Measurements from ENCODE around the gene ERVW-1.
A peak's percentile ranks its signal among the peaks of the same experiment; 100 is the strongest.

The ERVW-1 gene

DNA sequence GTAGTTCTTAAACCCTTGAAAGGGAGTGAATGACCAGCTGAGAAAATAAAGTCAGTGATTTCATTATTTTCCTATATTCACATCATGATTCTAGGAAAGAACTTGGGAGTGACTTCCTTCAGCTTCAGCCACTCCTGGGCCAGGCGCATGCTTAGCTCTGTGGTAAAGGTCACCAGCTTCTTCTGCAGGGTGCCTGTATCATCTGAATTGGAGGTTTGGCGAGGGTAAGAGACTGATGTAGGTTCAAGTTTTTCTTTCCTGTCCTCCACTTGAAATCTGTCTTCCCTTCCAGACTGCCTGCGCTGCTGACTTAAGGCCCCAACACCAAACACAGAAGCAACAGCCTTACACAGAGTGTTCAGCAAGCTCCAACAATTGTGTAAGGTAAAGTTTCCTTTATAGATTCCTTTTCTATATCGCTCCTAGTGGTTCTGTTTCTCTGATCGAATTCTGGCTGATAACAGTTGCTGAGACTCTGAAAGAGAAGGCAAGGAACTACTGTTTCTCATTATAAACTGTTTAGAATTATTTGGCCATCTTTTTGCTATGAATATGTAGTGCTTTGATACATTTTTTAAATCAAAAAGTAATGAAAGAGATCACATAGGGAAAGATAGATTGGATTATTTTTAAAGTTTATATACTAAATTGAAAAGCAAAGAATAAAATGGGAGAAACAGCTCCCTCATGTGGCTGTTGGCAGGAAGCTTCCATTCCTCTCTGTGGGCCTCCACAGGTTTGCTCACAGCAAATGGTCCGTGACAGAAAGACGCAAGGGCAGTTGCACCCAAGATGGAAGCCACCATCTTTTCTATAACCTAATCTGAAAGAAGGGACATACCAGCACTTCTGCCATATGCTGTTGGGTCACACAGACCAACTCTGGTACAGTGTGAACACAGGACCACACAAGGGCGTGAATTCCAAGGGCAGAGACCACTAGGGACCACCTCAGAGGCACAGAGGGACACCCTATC, 16.4 kb downstream of the ERVW-1 start (continued):
- TF ChIP-seq, protein P1, sequence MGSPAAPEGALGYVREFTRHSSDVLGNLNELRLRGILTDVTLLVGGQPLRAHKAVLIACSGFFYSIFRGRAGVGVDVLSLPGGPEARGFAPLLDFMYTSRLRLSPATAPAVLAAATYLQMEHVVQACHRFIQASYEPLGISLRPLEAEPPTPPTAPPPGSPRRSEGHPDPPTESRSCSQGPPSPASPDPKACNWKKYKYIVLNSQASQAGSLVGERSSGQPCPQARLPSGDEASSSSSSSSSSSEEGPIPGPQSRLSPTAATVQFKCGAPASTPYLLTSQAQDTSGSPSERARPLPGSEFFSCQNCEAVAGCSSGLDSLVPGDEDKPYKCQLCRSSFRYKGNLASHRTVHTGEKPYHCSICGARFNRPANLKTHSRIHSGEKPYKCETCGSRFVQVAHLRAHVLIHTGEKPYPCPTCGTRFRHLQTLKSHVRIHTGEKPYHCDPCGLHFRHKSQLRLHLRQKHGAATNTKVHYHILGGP (tag by site-specific recombination; IDR thresholded peaks at IDR 0.05): no peak
- no peak for TF ChIP-seq ZNF433 (tag by site-specific recombination; IDR thresholded peaks at IDR 0.05; ENCODE audit: low read depth)
- TF ChIP-seq TRIM28 (IDR thresholded peaks at IDR 0.05; ENCODE audit: borderline replicate concordance, low read length): no peak
- TF ChIP-seq, protein P2, sequence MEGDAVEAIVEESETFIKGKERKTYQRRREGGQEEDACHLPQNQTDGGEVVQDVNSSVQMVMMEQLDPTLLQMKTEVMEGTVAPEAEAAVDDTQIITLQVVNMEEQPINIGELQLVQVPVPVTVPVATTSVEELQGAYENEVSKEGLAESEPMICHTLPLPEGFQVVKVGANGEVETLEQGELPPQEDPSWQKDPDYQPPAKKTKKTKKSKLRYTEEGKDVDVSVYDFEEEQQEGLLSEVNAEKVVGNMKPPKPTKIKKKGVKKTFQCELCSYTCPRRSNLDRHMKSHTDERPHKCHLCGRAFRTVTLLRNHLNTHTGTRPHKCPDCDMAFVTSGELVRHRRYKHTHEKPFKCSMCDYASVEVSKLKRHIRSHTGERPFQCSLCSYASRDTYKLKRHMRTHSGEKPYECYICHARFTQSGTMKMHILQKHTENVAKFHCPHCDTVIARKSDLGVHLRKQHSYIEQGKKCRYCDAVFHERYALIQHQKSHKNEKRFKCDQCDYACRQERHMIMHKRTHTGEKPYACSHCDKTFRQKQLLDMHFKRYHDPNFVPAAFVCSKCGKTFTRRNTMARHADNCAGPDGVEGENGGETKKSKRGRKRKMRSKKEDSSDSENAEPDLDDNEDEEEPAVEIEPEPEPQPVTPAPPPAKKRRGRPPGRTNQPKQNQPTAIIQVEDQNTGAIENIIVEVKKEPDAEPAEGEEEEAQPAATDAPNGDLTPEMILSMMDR (tag by site-specific recombination; IDR thresholded peaks at IDR 0.05): peak; percentile 36; the same call in 1 of the 2 replicates
- TF ChIP-seq ZNF654 (tag by site-specific recombination; IDR thresholded peaks at IDR 0.05; ENCODE audit: low read depth): peak; percentile 80
- no peak for TF ChIP-seq ZNF274 (IDR thresholded peaks at IDR 0.05; ENCODE audit: low read length)
- TF ChIP-seq ZNF274 (tag by site-specific recombination; IDR thresholded peaks at IDR 0.05; ENCODE audit: borderline replicate concordance): no peak
- TF ChIP-seq, protein P3, sequence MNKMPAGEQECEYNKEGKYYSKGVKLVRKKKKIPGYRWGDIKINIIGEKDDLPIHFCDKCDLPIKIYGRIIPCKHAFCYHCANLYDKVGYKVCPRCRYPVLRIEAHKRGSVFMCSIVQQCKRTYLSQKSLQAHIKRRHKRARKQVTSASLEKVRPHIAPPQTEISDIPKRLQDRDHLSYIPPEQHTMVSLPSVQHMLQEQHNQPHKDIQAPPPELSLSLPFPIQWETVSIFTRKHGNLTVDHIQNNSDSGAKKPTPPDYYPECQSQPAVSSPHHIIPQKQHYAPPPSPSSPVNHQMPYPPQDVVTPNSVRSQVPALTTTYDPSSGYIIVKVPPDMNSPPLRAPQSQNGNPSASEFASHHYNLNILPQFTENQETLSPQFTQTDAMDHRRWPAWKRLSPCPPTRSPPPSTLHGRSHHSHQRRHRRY (tag by site-specific recombination; IDR thresholded peaks at IDR 0.05): no peak

DNA sequence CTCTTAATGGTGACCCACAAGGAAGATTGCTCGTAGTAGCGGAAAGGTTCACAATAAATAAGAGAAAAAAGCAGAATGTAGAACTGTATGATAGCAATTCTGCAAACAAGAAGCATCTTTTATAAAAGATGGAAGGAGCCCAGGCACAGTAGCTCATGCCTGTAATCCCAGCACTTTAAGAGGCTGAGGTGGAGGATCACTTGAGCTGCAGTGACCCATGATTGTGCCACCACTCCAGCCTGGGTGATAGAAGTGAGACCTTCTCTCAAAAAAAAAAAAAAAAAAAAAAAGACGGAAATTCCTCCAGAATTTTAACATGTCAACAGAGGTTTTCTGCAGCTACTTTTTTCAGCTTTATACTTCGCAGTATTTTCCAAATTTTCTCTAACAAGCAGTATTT, 17.2 kb downstream of the ERVW-1 start:
- no peaks in the 10 kb centered on the region for H3K4me1 ChIP-seq (ENCODE audit: control insufficient read depth, insufficient read depth, low read length)
- H3K36me3 ChIP-seq (ENCODE audit: control insufficient read depth in 2 of 2, insufficient read depth in 1 of 2, low read length in 2 of 2): peaks cover 5 to 17% of the 10 kb centered on the region in 2 experiments
- H3K27ac ChIP-seq (ENCODE audit: extremely low read depth, low read depth, low read length): no peak overlapping the region
- POLR2A ChIA-PET: interaction anchor here (1.5 kb wide), 1 partner anchor 13 kb away, joined by 5 read pairs; the partner anchor contains the start of gene GATAD1
- no peaks in the 10 kb centered on the region for H3K9me3 ChIP-seq (ENCODE audit: control insufficient read depth, insufficient read depth, low read depth, low read length)
- no peak overlapping the region for H3K4me3 ChIP-seq (ENCODE audit: low read depth, low read length)
- CTCF ChIA-PET: interaction anchor here (0.5 to 3.0 kb wide), 18 partner anchors 9 to 1197 kb away, joined by 3 to 29 read pairs (median 4); partner anchors contain the start of genes CYP51A1, GATAD1 and MTERF1
- no peak for TF ChIP-seq SCRT2 (tag by site-specific recombination; IDR thresholded peaks at IDR 0.05)
- TF ChIP-seq KLF8 (tag by site-specific recombination; IDR thresholded peaks at IDR 0.05): no peak
- no peak for TF ChIP-seq HOXA7 (CRISPR knock-in tag; IDR thresholded peaks at IDR 0.05; ENCODE audit: borderline replicate concordance)
- TF ChIP-seq ZNF473 (tag by site-specific recombination; IDR thresholded peaks at IDR 0.05): no peak
- no peak for TF ChIP-seq MZF1 (tag by site-specific recombination; IDR thresholded peaks at IDR 0.05; ENCODE audit: borderline replicate concordance)
- no peak for TF ChIP-seq ZBTB21 (tag by site-specific recombination; IDR thresholded peaks at IDR 0.05)
- TF ChIP-seq ZNF654 (tag by site-specific recombination; IDR thresholded peaks at IDR 0.05; ENCODE audit: low read depth): no peak
- no peak for TF ChIP-seq ZNF785 (tag by site-specific recombination; IDR thresholded peaks at IDR 0.05)
- TF ChIP-seq ZNF433 (tag by site-specific recombination; IDR thresholded peaks at IDR 0.05; ENCODE audit: low read depth): no peak
- no peak for TF ChIP-seq ZNF324 (tag by site-specific recombination; IDR thresholded peaks at IDR 0.05)
- TF ChIP-seq, protein P4, sequence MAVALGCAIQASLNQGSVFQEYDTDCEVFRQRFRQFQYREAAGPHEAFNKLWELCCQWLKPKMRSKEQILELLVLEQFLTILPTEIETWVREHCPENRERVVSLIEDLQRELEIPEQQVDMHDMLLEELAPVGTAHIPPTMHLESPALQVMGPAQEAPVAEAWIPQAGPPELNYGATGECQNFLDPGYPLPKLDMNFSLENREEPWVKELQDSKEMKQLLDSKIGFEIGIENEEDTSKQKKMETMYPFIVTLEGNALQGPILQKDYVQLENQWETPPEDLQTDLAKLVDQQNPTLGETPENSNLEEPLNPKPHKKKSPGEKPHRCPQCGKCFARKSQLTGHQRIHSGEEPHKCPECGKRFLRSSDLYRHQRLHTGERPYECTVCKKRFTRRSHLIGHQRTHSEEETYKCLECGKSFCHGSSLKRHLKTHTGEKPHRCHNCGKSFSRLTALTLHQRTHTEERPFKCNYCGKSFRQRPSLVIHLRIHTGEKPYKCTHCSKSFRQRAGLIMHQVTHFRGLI (tag by site-specific recombination; IDR thresholded peaks at IDR 0.05): no peak
- TF ChIP-seq, protein P5, sequence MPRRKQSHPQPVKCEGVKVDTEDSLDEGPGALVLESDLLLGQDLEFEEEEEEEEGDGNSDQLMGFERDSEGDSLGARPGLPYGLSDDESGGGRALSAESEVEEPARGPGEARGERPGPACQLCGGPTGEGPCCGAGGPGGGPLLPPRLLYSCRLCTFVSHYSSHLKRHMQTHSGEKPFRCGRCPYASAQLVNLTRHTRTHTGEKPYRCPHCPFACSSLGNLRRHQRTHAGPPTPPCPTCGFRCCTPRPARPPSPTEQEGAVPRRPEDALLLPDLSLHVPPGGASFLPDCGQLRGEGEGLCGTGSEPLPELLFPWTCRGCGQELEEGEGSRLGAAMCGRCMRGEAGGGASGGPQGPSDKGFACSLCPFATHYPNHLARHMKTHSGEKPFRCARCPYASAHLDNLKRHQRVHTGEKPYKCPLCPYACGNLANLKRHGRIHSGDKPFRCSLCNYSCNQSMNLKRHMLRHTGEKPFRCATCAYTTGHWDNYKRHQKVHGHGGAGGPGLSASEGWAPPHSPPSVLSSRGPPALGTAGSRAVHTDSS (tag by site-specific recombination; IDR thresholded peaks at IDR 0.05): no peak

Data from HEK293 (cell line).